GM18951 (cell line): Measurements from ENCODE around the gene NPC1.
"Not testable (repeated sequence)": the region's sequence is repeated elsewhere in the genome, so short reads cannot be mapped to it uniquely, and the experiment has no call there.

Experiments used
- POLR2A ChIP-seq: IDR thresholded peaks from 4 replicates; pipeline ENCODE4 v1.6.1; 2011; ENCODE audit warnings: mild to moderate bottlenecking; ENCODE audit not compliant: insufficient read length, insufficient read depth; ENCODE audit errors: extremely low read depth
- in situ Hi-C: fragments of 300-500 bp; cut with MboI; formaldehyde crosslinking; loops from one replicate; pipeline ENCODE4 v1.12.0; 2022; ENCODE audit warnings: low sequenced_read_pairs, mixed read lengths, inconsistent platforms; ENCODE audit not compliant: unreplicated experiment

Gene NPC1

DNA sequence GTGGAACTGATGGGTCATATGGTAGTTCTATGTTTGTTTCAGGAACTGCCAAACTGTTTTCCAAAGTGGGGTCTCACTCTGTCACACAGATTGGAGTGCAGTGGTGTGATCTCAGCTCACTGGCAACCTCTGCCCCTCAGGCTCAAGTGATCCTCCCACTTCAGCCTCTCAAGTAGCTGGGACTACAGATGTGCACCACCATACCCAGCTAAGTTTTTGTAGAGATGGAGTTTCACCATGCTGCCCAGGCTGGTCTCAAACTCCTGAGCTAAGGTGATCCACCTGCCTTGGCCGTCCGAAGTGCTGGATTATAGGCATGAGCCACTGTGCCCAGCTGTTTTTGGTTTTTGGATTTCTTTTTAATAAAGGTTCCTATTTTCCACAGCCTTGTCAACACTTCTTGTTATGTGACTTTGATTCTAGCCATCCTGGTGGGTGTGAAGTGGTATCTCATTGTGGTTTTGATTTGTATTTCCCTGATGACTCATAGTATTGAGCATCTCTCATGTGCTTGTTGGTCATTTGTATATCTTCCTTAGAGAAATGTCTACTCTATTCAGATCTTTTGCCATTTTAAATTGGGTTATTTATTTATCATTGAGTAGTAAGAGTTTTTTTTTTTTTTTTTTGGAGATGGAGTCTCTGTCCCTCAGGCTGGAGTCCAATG, 22.8 kb downstream of the NPC1 start:
- TF ChIP-seq POLR2A, result no peak
- in situ Hi-C loops, result no loop called here

DNA sequence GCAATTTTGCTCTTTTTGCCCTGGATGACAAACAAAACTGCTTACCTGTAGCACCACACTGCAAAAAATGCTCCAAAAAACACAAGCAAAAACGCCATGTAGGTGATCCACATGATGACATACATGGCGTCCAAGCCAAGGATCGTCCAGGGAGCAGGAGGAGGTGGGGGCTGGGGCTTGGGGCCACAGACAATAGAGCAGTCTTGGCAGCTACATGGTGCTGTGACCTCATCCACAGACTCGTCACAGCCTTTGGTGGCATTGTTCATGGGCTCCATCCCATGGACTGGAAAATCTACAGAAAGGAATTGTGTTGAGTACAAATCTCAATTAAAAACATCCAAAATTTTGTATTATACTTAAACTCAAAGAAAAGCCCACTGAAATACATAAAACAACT, 26.1 kb downstream of the NPC1 start:
- in situ Hi-C loops, result no loop called here
- no peak for TF ChIP-seq POLR2A

DNA sequence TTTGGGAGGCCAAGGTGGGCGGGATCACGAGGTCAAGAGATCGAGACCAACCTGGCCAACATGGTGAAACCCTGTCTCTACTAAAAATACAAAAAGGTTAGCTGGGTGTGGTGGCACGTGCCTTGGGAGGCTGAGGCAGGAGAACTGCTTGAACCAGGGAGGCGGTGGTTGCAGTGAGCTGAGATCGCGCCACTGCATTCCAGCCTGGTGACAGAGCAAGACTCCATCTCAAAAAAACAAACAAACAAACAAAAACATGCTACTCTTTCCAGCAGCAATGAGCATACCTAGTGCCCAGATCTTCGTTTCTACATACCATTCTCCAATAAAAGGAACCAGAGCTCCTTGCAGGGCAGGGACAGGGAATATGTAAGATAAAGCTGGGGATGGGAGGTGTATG, 28.8 kb downstream of the NPC1 start:
- in situ Hi-C loops, result not testable (repeated sequence)

DNA sequence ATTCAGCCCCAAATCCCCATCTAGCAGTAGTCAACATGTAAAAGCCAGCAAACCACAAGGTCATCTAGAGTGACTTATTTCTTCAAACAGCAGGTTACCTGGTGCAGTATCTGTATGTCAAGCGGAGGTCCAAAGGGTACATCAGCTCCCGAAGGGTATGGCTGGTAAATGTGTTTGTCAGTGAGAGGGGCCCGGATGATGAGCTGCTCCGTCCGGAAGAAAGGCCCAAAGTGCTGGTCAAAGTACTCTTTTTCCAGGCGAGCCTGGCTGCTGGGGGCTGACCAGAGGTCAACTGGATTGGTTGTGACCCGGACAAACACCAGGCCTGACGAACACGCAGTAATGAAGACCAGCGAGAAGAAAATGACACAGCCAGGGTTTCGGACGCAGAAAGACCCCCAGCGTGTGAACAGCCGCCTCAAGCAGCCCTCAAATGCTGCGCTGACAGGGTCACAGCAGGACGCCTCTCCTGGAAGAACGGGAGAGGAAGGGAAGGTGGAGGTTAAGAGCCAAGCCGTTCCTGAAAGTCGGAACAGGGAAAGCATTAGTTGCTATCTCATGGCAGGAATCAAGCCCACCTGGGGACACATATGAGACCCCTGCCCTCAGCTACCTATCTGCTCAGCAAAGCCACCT, 30.0 kb downstream of the NPC1 start:
- no peak for TF ChIP-seq POLR2A
- in situ Hi-C loops, result no loop called here

DNA sequence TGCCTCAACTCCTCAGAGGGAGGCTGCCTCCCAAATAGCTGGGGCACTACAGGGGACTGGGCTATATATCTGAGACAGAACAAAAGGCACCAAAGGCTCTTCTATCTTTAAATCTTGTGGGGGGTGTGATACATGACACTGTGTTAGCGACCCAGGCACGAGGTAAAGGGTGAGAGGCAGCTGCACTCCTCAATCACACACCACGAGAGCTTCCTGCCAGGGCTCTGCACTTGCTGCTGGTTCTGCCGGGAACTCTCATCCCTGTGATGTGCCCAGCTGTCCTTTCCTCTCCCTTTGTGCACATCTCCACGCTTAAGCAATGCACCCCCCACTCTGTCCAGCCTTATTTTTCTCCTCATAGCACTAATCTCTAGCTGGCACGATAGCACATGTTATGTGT, 32.4 kb downstream of the NPC1 start:
- TF ChIP-seq POLR2A, result no peak
- in situ Hi-C loops, result no loop called here

DNA sequence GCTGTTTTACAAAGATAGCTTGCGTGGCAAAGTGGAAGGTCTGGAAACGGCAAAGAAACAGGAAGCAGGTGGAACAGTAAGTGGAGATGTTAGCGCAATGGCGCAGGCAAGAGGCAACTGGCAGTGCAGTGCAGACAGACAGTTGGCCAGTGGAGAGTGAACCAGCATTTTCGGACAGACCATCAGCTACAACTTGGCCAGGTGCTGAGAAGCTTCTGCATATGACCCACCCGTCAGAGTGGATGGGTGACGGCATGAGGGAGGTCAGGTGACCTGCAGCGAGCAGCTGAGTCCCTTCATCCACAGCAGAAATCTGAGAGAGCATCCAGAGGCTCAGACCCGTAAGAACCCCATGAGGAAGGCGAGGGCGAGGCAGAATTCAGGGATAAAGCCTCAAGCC, 33.8 kb downstream of the NPC1 start:
- no peak for TF ChIP-seq POLR2A
- in situ Hi-C loops, result no loop called here

DNA sequence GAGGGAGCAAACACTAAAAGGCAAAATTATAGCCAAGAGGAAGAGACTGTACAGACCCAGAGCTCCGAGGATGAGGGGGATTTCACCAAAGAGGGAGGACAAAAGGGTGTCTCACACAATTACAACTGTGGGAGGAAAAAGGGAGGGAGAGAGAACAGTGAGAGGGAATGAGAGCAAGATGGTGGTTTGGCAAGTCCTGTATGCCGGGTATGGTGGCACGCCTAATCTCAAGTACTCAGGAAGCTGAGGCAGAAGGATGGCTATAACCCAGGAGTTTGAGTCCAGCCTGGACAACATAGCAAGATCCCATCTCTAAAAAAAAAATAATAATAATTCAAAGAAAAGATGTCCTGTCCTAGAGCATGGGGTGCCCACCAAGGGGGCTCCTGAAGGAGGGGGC, 34.3 kb downstream of the NPC1 start:
- in situ Hi-C loops, result no loop called here
- TF ChIP-seq POLR2A, result no peak

DNA sequence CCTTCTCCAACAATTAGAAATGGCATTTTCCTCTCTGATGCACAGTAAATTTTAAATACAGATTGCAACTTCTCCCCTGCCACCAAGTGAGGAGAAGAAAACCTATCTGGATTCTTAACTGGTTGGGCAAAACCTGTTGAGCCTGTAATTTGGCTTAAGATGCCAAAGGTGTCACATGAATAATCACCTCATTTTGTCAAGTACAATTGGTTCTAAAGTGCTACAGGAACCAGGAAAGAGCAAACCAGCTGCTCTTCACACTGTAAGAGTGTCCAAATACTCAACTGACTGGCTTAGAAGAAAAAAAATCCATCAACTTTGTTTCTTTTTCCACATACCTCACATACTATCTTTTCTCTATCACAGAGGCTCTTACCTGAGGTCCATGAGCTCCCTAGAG, 35.4 kb downstream of the NPC1 start:
- TF ChIP-seq POLR2A, result no peak
- in situ Hi-C loops, result no loop called here

DNA sequence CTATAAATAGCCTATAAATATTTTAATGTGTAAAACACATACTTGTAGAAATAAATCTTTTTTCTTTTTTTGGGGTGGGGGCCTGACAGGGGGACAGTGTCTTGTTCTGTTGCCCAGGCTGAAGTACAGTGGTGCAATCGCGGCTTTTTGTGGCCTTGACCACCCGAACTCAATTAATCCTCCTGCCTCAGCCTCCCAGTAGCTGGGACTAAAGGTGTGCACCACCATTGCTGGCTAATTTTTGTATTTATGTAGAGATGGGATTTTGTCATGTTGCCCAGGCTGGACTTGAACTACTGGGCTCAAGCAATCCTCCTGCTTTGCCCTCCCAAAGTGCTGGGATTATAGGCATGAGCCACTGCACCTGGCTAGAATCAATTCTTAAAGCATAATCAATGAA, 37.6 kb downstream of the NPC1 start:
- in situ Hi-C loops, result no loop called here
- no peak for TF ChIP-seq POLR2A

DNA sequence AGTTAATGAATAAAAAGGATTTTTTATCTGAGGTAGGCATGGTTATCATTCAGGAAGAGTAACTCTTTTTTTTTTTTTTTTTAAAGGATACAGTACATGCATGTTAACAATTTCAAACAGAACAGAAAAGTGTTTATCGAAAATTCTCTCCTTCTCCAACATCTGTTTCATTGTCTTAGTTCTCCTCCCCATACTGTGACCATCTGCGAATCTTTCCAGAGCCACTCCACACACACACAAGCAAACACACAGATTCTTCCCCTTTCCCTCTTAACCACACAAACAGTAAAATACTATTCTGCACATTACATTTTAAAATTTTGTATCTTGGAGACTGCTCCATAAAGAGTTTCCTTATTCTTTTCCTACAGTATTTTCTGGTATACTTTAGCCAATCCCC, 38.0 kb downstream of the NPC1 start:
- no peak for TF ChIP-seq POLR2A

DNA sequence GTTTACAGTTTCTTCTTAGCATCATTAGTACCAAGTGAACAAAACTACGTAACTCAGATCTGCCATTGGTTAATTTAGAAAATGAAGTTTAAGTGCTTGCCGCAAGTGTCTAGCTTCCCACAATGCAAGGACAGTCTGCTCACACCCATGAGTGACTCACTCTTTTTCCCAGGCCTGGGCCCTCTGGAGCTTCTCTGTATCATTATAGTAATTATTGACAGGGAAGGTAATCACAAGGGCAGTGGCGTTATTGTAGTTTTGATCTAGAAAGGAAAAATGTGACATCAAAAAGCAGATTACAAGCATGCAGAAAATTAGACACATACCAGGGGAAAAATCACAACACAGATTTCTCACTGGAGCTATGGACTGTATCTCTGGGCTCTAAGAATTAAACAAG, 38.5 kb downstream of the NPC1 start:
- no peak for TF ChIP-seq POLR2A
- in situ Hi-C loops, result no loop called here

More for the DNA sequence above, 38.0 kb downstream of the NPC1 start:
- in situ Hi-C loops, result no loop called here

DNA sequence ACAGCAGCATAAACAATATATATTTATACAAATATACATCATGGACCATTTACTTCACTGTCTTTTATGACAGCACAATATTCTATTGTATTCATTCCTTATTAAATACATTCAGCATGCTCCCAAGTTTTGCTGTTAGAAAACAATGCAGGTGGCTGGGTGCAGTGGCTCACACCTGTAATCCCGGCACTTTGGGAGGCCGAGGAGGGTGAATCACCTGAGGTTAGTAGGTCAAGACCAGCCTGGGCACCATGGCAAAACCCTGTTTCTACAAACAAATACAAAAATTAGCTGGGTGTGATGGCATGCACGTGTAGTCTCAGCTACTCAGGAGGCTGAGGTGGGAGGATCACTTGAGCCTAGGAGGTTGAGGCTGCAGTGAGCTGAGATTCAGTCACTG, 39.0 kb downstream of the NPC1 start:
- in situ Hi-C loops, result no loop called here
- no peak for TF ChIP-seq POLR2A

DNA sequence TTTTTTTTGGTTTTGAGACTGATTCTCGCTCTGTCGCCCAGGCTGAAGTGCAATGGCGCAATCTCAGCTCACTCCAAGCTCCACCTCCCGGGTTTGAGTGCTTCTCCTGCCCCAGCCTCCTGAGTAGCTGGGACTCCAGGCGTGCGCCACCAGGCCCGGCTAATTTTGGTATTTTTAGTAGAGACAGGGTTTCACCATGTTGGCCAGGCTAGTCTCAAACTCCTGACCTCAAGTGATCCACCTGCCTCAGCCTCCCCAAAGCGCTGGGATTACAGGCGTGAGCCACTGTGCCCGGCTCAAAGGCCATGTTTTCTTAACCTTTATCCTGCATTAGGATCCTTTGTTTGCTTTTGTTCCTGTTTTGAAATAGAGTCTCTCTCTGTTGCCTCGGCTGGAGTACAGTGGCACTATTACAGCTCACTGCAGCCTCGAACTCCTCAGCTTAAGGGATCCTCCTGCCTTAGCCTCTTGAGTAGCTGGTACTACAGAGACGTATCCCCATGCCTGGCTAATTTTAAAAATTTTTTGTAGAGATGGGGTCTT, 41.0 kb downstream of the NPC1 start:
- no peak for TF ChIP-seq POLR2A
- in situ Hi-C loops, result no loop called here

DNA sequence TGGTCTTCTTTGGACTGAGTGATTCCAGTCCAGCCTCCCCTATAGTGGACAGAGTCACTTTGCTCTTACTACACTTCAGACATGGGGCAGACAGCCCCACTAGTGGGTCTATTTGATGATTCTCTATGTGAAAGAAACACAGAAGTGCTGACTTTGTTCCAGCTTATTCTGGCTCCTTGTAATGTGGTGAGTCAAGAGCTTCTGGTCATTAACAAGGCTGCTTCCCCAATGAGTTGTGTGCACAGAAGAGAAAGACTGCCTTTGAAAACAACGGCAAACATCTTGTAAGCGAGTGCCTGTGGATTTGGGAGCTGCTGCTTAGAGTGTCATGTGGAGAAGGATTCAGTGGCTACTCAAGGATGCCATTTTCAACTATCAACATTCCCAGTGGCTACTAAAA, 43.8 kb downstream of the NPC1 start:
- no peak for TF ChIP-seq POLR2A
- in situ Hi-C loops, result no loop called here
